Mesenchymal stem cell (in vitro differentiated cells and primary cell): ENCODE results near the gene ACVR1.

Experiments
- DNase-seq: peaks from one replicate; pipeline ENCODE4 v3.0.0-alpha.2; 2013
- H2AFZ ChIP-seq: one replicate; pipeline ENCODE4 v1.6.1; 2013; ENCODE audit warnings: low read depth, mild to moderate bottlenecking, control low read depth, inconsistent platforms, low read length, moderate library complexity
- H2AK5ac ChIP-seq: 2 replicates; pipeline ENCODE4 v1.6.1; 2013; ENCODE audit warnings: low read length, moderate library complexity, mild to moderate bottlenecking, inconsistent platforms; ENCODE audit not compliant: severe bottlenecking
- H2BK120ac ChIP-seq: one replicate; pipeline ENCODE4 v1.6.1; 2013; ENCODE audit warnings: low read depth, mild to moderate bottlenecking, inconsistent platforms, low read length, moderate library complexity
- H2BK12ac ChIP-seq, 2 experiments: one replicate each; pipeline ENCODE4 v1.6.1; 2013; ENCODE audit warnings: inconsistent platforms in 2 of 2, low read length in 2 of 2, mild to moderate bottlenecking in 2 of 2, moderate library complexity in 2 of 2, control low read depth in 1 of 2
- H2BK15ac ChIP-seq: one replicate; pipeline ENCODE4 v1.6.1; 2013; ENCODE audit warnings: mild to moderate bottlenecking, low read depth, inconsistent platforms; ENCODE audit not compliant: poor library complexity, severe bottlenecking
- H2BK5ac ChIP-seq: 2 replicates; pipeline ENCODE4 v1.6.1; 2013; ENCODE audit warnings: low read depth, mild to moderate bottlenecking, low read length, control low read depth, inconsistent platforms; ENCODE audit not compliant: poor library complexity, severe bottlenecking
- H3K14ac ChIP-seq, 2 experiments: one replicate each; pipeline ENCODE4 v1.6.1; 2013; ENCODE audit warnings: inconsistent platforms in 2 of 2, low read length in 2 of 2, control low read depth in 1 of 2, mild to moderate bottlenecking in 1 of 2, moderate library complexity in 1 of 2
- H3K18ac ChIP-seq, 2 experiments: one replicate each; pipeline ENCODE4 v1.6.1; 2013; ENCODE audit warnings: inconsistent platforms in 2 of 2, low read length in 2 of 2, control low read depth in 1 of 2, low read depth in 1 of 2, mild to moderate bottlenecking in 1 of 2
- H3K23ac ChIP-seq, 2 experiments: one replicate each; pipeline ENCODE4 v1.6.1; 2013; ENCODE audit warnings: inconsistent platforms in 2 of 2, low read length in 2 of 2, mild to moderate bottlenecking in 2 of 2, moderate library complexity in 2 of 2, control low read depth in 1 of 2
- H3K27ac ChIP-seq: 2 replicates; pipeline ENCODE4 v1.5.1; 2013; ENCODE audit warnings: mild to moderate bottlenecking, moderate library complexity, low read length, control low read depth, inconsistent platforms; ENCODE audit not compliant: poor library complexity, severe bottlenecking
- H3K27me3 ChIP-seq, 2 experiments: 2 replicates each; pipeline versions ENCODE4 v1.6.1 to v1.7.0; 2013; ENCODE audit warnings: low read length in 2 of 2, mild to moderate bottlenecking in 2 of 2, moderate library complexity in 2 of 2, control low read depth in 1 of 2, inconsistent platforms in 1 of 2; ENCODE audit not compliant: control insufficient read depth in 1 of 2, insufficient read depth in 1 of 2
- H3K36me3 ChIP-seq, 2 experiments: 2 replicates each; pipeline versions ENCODE4 v1.6.1 to v1.7.0; 2013; ENCODE audit warnings: low read length in 2 of 2, control low read depth in 1 of 2, inconsistent platforms in 1 of 2, low read depth in 1 of 2, mild to moderate bottlenecking in 1 of 2; ENCODE audit not compliant: insufficient read depth in 2 of 2, control insufficient read depth in 1 of 2
- H3K4ac ChIP-seq, 2 experiments: one replicate each; pipeline ENCODE4 v1.6.1; 2013; ENCODE audit warnings: inconsistent platforms in 2 of 2, low read length in 2 of 2, mild to moderate bottlenecking in 2 of 2, moderate library complexity in 2 of 2, control low read depth in 1 of 2, low read depth in 1 of 2
- H3K4me1 ChIP-seq: 2 replicates; pipeline ENCODE4 v1.6.1; 2013; ENCODE audit warnings: low read depth, low read length, control low read depth; ENCODE audit not compliant: control insufficient read depth, insufficient read depth
- H3K4me2 ChIP-seq: 2 replicates; pipeline ENCODE4 v1.6.1; 2013; ENCODE audit warnings: low read length, mild to moderate bottlenecking, inconsistent platforms; ENCODE audit not compliant: poor library complexity, severe bottlenecking
- H3K4me3 ChIP-seq, 2 experiments: 2 replicates each; pipeline versions ENCODE4 v1.5.1 to v1.7.0; 2013; ENCODE audit warnings: low read length in 2 of 2, mild to moderate bottlenecking in 2 of 2, control low read depth in 1 of 2, low read depth in 1 of 2; ENCODE audit not compliant: insufficient read depth in 1 of 2
- H3K79me1 ChIP-seq: replicated peaks from 2 replicates; pipeline ENCODE4 v1.6.1; 2013; ENCODE audit warnings: mild to moderate bottlenecking, control low read depth, low read length, inconsistent platforms; ENCODE audit not compliant: poor library complexity, severe bottlenecking
- H3K9ac ChIP-seq: 2 replicates; pipeline ENCODE4 v1.7.0; 2013; ENCODE audit warnings: mild to moderate bottlenecking, low read length, moderate library complexity
- H3K9me3 ChIP-seq: 2 replicates; pipeline ENCODE4 v1.7.0; 2013; ENCODE audit warnings: mild to moderate bottlenecking, low read length; ENCODE audit not compliant: control insufficient read depth
- H4K8ac ChIP-seq: one replicate; pipeline ENCODE4 v1.6.1; 2013; ENCODE audit warnings: inconsistent platforms, mild to moderate bottlenecking, low read length, moderate library complexity
- H4K91ac ChIP-seq: one replicate; pipeline ENCODE4 v1.6.1; 2013; ENCODE audit warnings: mild to moderate bottlenecking, low read length, inconsistent platforms
- WGBS: methylation state at CpG from one replicate; pipeline ENCODE4 v1.1.7; 2013; ENCODE audit warnings: mixed read lengths; 5-methylcytosine and 5-hydroxymethylcytosine counted together

The ACVR1 gene

DNA sequence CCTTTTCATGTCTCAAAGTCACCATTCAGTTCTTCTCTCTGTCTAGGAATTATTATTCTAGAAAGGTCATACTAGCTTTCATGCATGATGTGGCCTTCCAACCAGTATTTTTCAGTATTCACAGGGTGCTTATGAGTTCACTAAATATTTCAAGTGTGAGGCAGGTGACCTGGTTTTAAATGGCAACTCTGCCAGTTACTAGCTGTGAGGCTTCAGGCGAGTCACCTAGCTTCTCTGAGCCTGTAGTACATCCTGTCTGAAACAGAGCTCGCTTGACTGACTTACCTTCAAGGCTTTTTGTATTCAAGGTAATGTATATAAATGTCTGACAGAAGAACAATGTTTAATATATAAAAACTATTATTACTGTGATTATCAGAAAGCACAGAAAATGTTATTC is 19.4 kb upstream of the ACVR1 start:
- H2BK12ac ChIP-seq, result no peak overlapping the region
- 89% methylated on average over 2 of the region's 2 CpGs for WGBS
- H4K91ac ChIP-seq, result no peak overlapping the region
- no peak overlapping the region for H3K14ac ChIP-seq
- H3K4me2 ChIP-seq, result no peak overlapping the region
- H4K8ac ChIP-seq, result no peak overlapping the region
- H2BK15ac ChIP-seq, result no peak overlapping the region
- no peak overlapping the region for H3K4ac ChIP-seq
- H3K79me1 ChIP-seq, result no peaks in the 10 kb centered on the region
- peaks cover 5% of the 10 kb centered on the region for H3K4me1 ChIP-seq
- no peak overlapping the region for H2AK5ac ChIP-seq
- no peak overlapping the region for H2BK120ac ChIP-seq
- no peaks in the 10 kb centered on the region for H3K27me3 ChIP-seq
- H3K27ac ChIP-seq, result no peak overlapping the region
- no peaks in the 10 kb centered on the region for H3K9me3 ChIP-seq
- H3K18ac ChIP-seq, result no peak overlapping the region
- peak overlapping the region in 1 of 2 experiments; percentile 50 for H3K4me3 ChIP-seq
- DNase-seq, result no peak
- no peak overlapping the region for H3K23ac ChIP-seq
- no peak overlapping the region for H2BK5ac ChIP-seq
- H3K36me3 ChIP-seq, result no peaks in the 10 kb centered on the region
- H2AFZ ChIP-seq, result no peak overlapping the region
- H3K9ac ChIP-seq, result peak overlapping the region; percentile 58

DNA sequence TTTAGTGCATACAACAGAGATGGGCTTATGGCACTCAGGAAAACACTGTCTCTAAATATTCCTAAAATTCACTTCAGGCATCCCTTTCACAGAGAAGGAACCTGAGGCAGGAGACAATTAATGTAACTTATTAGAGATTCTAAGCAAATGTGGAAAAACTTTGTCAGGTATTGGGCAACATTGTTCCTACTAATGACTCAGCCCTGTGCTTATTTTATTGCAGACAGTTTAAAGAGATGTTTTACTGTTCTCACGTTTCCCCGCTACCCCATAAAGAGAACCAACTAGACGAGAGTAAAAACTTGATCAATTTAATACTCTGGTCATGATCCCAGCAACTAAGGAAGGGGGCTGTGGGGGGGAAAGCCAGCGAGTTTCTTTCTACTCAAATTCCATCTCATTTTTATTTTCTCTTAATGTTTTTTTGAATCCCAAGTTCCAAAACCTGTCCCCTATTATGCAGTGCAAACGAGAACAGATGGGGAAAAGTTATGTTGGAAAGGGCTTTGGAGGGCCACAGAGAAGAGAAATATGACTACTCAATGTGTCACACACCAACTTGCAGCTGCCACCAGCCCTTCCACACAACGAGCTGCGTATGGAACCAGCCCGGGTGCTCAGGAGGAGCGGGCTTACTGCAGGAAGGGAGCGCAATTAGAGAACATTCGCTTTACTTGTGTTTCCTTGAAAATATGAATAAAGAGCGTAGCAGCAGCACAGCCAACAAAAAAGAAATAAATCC is 18.7 kb upstream of the ACVR1 start:
- no peaks in the 10 kb centered on the region for H3K9me3 ChIP-seq
- peak overlapping the region; percentile 56 for H4K8ac ChIP-seq
- H3K4me1 ChIP-seq, result peaks cover 5% of the 10 kb centered on the region
- no peak overlapping the region for H3K4me2 ChIP-seq
- no peak overlapping the region for H3K18ac ChIP-seq
- peak; percentile 91 for DNase-seq
- no peak overlapping the region for H2BK12ac ChIP-seq
- H2BK5ac ChIP-seq, result no peak overlapping the region
- H4K91ac ChIP-seq, result no peak overlapping the region
- H2AFZ ChIP-seq, result no peak overlapping the region
- no peak overlapping the region for H2BK15ac ChIP-seq
- no peaks in the 10 kb centered on the region for H3K36me3 ChIP-seq
- H3K79me1 ChIP-seq, result no peaks in the 10 kb centered on the region
- peak overlapping the region in 1 of 2 experiments; percentile 50 for H3K4me3 ChIP-seq
- no peak overlapping the region for H3K14ac ChIP-seq
- no peak overlapping the region for H3K27ac ChIP-seq
- WGBS, result 78% methylated on average over 7 of the region's 12 CpGs
- no peak overlapping the region for H3K4ac ChIP-seq
- no peak overlapping the region for H3K23ac ChIP-seq
- H2BK120ac ChIP-seq, result no peak overlapping the region
- no peaks in the 10 kb centered on the region for H3K27me3 ChIP-seq
- peak overlapping the region; percentile 58 for H3K9ac ChIP-seq
- H2AK5ac ChIP-seq, result no peak overlapping the region

DNA sequence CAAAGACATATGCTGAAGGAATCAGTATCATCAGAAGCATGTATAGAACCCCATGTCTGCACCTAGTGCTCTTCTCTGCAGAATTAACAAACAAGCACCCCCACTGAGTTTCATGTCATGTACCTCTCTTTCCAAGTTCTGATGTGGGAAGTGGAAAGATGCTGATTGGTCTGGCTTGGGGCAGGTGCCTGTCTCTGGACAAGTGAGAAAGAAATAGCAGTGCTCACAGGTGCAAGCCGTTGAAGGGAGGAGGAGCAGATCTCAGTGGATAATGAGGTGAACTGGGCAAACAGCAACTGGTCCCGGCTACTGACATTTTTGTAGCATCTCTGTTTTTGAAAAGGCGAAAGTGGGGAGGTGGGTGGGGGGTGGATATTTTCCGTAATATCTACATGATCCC is 17.5 kb upstream of the ACVR1 start:
- no peak overlapping the region for H4K8ac ChIP-seq
- no peaks in the 10 kb centered on the region for H3K36me3 ChIP-seq
- H2AK5ac ChIP-seq, result no peak overlapping the region
- peaks cover 5% of the 10 kb centered on the region for H3K4me1 ChIP-seq
- H3K18ac ChIP-seq, result no peak overlapping the region
- no peak overlapping the region for H3K23ac ChIP-seq
- no peak overlapping the region for H2BK12ac ChIP-seq
- 94% methylated on average over 4 of the region's 4 CpGs for WGBS
- H3K4me3 ChIP-seq, result no peak overlapping the region
- no peaks in the 10 kb centered on the region for H3K9me3 ChIP-seq
- DNase-seq, result no peak
- no peaks in the 10 kb centered on the region for H3K79me1 ChIP-seq
- H2BK5ac ChIP-seq, result no peak overlapping the region
- no peak overlapping the region for H2BK120ac ChIP-seq
- no peak overlapping the region for H3K4me2 ChIP-seq
- no peak overlapping the region for H3K14ac ChIP-seq
- H3K27ac ChIP-seq, result no peak overlapping the region
- H2BK15ac ChIP-seq, result no peak overlapping the region
- H3K27me3 ChIP-seq, result no peaks in the 10 kb centered on the region
- H3K4ac ChIP-seq, result no peak overlapping the region
- peak overlapping the region; percentile 55 for H4K91ac ChIP-seq
- no peak overlapping the region for H2AFZ ChIP-seq
- H3K9ac ChIP-seq, result no peak overlapping the region

DNA sequence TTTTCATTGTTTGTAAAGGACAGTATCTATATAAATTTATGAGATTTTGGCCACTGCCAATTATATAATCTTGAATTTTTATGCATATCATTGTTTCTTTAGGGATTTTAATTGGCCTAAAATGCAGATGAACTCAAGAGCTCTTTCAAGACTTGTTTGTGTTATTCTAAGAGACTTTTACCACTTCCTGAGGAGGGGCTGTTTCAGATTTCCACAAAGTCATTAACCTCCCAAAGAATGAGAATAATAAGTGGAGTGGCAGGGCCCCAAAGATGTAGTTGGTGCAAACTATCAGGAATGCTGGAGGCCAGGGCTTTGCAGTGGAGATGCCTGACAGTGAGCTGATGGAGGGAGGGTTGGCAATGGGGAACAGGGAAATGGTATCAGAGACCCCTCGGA is 15.5 kb upstream of the ACVR1 start:
- 100% methylated on average over 1 of the region's 1 CpG for WGBS
- H4K91ac ChIP-seq, result no peak overlapping the region

More for the DNA sequence above, 15.5 kb upstream of the ACVR1 start:
- H3K36me3 ChIP-seq, result no peaks in the 10 kb centered on the region
- H3K4me2 ChIP-seq, result no peak overlapping the region
- no peak overlapping the region for H2BK5ac ChIP-seq
- no peak overlapping the region for H3K4ac ChIP-seq
- H3K27ac ChIP-seq, result no peak overlapping the region
- H3K9ac ChIP-seq, result no peak overlapping the region
- no peaks in the 10 kb centered on the region for H3K9me3 ChIP-seq
- H2BK12ac ChIP-seq, result no peak overlapping the region
- H3K18ac ChIP-seq, result peak overlapping the region in 1 of 2 experiments; percentile 40
- no peak for DNase-seq
- no peak overlapping the region for H4K8ac ChIP-seq
- peaks cover 2% of the 10 kb centered on the region for H3K4me1 ChIP-seq
- H2AFZ ChIP-seq, result no peak overlapping the region
- H2AK5ac ChIP-seq, result no peak overlapping the region
- no peaks in the 10 kb centered on the region for H3K79me1 ChIP-seq
- no peaks in the 10 kb centered on the region for H3K27me3 ChIP-seq
- H3K4me3 ChIP-seq, result no peak overlapping the region
- no peak overlapping the region for H2BK120ac ChIP-seq
- no peak overlapping the region for H2BK15ac ChIP-seq
- no peak overlapping the region for H3K14ac ChIP-seq
- H3K23ac ChIP-seq, result no peak overlapping the region
